Cardiac fibroblast (primary cell): ENCODE results near the gene CMPK1.
A peak's percentile ranks its signal among the peaks of the same experiment; 100 is the strongest.

Experiments
- DNase-seq, 2 donors: peaks; one replicate each; pipeline versions ENCODE4 v3.0.0 to v3.0.0-alpha.2; 2010; ENCODE audit warnings: low read depth in 2 of 2
- H3K4me3 ChIP-seq, 2 donors: replicated peaks in 1 of 2; 1 replicate in 1 of 2; 2 replicates in 1 of 2; pipeline ENCODE4 v1.5.1; 2011; ENCODE audit warnings: low read depth in 2 of 2, low read length in 2 of 2, mild to moderate bottlenecking in 2 of 2, moderate library complexity in 1 of 2
- TF ChIP-seq, protein P1 (sequence below): IDR thresholded peaks from one replicate; pipeline ENCODE4 v1.5.1; 2011; ENCODE audit warnings: low read depth, mild to moderate bottlenecking, low read length, inconsistent platforms

CMPK1 gene

DNA sequence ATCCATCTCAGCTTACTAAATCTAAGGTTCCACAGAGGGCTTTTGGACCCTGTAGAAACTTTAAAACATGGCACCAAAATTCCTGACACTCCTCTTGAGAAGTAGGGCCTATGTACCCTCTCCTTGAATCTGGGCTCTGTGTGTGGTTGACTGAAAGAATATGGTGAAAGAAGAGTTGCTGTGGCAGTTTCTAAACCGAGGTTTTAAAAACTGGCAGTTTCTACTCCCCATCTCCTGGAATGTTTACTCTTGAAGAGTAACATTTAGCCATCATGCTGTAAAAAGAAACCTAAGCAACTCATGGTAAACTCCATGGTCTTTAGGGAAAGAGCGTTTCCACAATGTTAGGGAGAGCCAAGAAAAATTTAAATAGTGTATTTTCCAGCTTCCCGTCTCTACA lies 4.6 kb upstream of the CMPK1 start:
- no peak overlapping the region for H3K4me3 ChIP-seq
- no peak for DNase-seq
- TF ChIP-seq, protein P1, sequence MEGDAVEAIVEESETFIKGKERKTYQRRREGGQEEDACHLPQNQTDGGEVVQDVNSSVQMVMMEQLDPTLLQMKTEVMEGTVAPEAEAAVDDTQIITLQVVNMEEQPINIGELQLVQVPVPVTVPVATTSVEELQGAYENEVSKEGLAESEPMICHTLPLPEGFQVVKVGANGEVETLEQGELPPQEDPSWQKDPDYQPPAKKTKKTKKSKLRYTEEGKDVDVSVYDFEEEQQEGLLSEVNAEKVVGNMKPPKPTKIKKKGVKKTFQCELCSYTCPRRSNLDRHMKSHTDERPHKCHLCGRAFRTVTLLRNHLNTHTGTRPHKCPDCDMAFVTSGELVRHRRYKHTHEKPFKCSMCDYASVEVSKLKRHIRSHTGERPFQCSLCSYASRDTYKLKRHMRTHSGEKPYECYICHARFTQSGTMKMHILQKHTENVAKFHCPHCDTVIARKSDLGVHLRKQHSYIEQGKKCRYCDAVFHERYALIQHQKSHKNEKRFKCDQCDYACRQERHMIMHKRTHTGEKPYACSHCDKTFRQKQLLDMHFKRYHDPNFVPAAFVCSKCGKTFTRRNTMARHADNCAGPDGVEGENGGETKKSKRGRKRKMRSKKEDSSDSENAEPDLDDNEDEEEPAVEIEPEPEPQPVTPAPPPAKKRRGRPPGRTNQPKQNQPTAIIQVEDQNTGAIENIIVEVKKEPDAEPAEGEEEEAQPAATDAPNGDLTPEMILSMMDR: no peak

DNA sequence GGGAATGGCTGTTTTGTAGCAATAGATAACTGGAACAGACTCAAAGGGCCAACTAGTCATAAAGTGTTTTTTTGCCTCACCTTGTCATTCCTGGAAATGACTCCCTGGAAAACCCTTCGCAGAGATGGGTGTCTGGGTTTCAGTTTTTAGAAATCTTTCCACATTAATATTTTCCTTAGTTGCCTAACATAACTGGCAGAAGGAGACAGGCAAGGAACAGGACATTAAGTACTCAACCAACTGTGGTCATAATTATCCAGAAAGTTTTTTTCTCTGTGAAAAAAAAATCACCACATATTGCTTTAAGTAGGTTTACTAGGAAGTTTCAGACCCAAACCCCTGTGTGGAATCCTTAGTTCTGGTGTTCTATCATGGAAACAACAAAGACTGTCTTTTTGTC lies 3.4 kb upstream of the CMPK1 start:
- TF ChIP-seq, protein P1: no peak
- DNase-seq: no peak
- no peak overlapping the region for H3K4me3 ChIP-seq

GRCh38 chr1:47331875-47332274 lies 1.7 kb upstream of the CMPK1 start:
- TF ChIP-seq, protein P1: no peak
- no peak for DNase-seq
- H3K4me3 ChIP-seq: no peak overlapping the region

DNA sequence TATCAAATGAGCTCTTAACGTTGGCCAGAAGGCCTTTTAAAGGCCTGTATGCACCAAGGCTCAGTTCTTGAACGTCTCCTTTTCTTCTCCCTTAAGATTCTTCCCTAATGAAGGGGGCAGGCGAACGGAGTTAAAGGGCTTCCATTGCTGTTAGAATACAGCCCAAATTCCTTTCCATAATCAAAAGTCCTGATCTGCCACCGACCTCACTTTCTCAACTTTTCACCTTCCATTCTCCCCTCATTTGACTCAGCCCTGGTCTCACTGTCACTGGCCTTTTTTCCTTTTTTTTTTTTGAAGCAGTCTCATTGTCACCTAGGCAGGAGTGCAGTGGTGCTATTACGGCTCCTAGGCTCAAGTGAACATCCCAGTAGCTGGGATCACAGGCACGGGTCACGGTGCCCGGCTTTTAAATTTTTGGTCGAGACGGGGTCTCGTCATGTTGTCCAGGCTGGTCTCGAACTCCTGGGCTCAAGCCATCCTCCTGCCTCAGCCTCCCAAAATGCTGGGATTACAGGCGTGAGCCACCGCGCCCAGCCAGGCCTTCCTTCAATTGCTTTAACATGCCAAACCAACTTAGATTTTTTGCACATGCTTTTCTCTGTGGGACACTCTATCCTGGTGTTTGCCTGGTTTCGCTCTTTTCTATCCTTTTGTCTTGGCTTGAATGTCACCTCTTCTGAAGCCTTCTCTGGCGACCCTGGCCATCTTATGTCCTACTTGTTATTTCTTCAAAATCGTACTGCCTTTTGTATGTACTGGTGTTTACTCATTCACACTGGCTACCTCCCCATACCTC lies 612 bp upstream of the CMPK1 start:
- TF ChIP-seq, protein P1: no peak
- H3K4me3 ChIP-seq: peak overlapping the region; percentile 56 to 94
- DNase-seq: no peak

- peak overlapping the region; percentile 72 to 94 for H3K4me3 ChIP-seq
- TF ChIP-seq, protein P1: no peak
- peak; percentile 78 to 79 for DNase-seq
These were observed 553 bp downstream of the CMPK1 start for GRCh38 chr1:47333922-47334764.

- TF ChIP-seq, protein P1: no peak
- H3K4me3 ChIP-seq: peak overlapping the region; percentile 72 to 94
- no peak for DNase-seq
These were observed 1.3 kb downstream of the CMPK1 start for GRCh38 chr1:47334765-47335435.
